Skeletal muscle cell (primary cell): ENCODE measurements around the gene TMEM247.
"Not testable (repeated sequence)": the region's sequence is repeated elsewhere in the genome, so short reads cannot be mapped to it uniquely, and the experiment has no call there.

Experiments used
- DNase-seq: peaks from one replicate; pipeline ENCODE4 v3.0.0-alpha.2; 2010; ENCODE audit warnings: low read depth
- H3K4me3 ChIP-seq: 2 replicates; pipeline ENCODE4 v1.5.1; 2011; ENCODE audit warnings: low read depth, mild to moderate bottlenecking, control low read depth, low read length, moderate library complexity

TMEM247 gene

GRCh38 chr2:46451131-46451711, 28.1 kb upstream of the TMEM247 start:
- no peak for DNase-seq

GRCh38 chr2:46456789-46457188, 22.6 kb upstream of the TMEM247 start:
- no peak overlapping the region for H3K4me3 ChIP-seq
- no peak for DNase-seq

More at GRCh38 chr2:46451131-46451711, 28.1 kb upstream of the TMEM247 start:
- H3K4me3 ChIP-seq: no peak overlapping the region

- no peak overlapping the region for H3K4me3 ChIP-seq
- DNase-seq: no peak
Observed at GRCh38 chr2:46458763-46459500, 20.4 kb upstream of the TMEM247 start.

DNA sequence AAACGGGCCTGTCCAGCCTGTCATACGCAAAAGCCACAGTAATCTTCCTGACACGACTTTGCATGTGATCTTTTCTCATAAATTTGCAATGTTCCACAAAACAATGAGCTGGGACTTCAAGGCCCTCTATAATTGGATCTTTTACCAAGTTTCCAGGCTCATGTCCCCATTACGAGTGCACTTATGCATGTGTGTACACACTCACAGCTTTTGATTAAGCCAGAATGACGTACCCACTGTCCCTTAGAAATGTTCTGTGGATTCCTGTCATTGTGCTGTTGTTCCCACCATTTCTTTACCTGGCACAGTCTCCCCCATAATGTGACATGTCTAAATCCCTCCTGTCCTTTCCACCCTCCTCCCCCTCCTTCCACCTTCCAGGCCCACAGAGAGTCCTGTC, 19.7 kb upstream of the TMEM247 start:
- no peak overlapping the region for H3K4me3 ChIP-seq
- no peak for DNase-seq

DNA sequence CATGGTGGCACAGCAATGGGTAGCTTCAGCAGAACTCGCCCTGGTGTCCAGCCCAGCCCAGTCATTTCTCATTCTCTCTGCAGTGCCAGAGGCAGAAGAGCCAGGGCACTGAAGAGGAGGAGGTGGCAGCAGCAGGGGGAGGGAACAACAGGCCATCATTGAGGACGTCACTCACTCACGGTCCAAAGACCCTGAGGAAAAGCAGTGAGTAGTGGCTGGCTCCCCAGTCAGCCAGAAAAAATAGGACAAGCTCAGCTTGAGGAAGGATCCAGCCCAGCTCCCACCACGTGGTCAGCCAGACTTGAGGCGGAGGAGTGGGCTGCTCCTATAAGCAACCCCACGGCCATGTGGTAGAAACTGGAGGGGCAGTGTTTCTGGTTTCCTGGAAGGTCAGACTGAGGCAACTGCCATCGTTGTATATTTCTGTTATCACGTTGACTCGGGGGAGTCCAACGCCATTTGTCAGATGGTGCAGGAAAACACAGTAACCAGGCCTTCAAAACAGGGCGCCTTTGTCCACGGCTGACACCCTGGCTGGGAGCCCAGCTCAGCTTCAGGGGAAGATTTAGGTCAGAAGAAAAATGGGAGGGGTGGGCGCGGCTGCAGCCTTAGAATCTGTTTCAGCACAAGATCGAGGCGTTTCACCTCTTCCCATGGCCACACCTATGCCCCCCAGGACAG, 19.0 kb upstream of the TMEM247 start:
- no peak overlapping the region for H3K4me3 ChIP-seq
- DNase-seq: no peak

GRCh38 chr2:46461011-46461674, 18.2 kb upstream of the TMEM247 start:
- no peak overlapping the region for H3K4me3 ChIP-seq
- DNase-seq: no peak

GRCh38 chr2:46461709-46462171, 17.6 kb upstream of the TMEM247 start:
- H3K4me3 ChIP-seq: no peak overlapping the region

DNA sequence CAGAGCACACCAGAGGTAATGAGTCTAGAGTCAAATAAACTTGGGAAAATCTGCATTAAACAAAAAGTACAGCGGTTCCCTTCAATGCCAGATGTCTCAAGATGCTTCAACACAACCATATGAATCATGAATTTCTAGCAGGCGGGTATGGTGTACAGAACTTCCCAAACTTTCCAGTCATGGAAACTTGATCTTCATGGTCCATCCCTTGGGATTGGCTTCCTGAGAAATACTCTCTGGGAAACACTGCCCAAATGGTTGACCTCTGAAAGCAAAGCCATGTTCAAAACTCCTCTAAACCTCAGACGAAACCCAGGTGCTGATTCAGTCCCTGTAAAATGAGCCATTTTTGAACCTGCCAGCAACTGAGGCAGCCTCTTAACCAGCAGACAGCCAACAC, 16.4 kb upstream of the TMEM247 start:
- DNase-seq: peak; percentile 55
- H3K4me3 ChIP-seq: no peak overlapping the region

More at GRCh38 chr2:46461709-46462171, 17.6 kb upstream of the TMEM247 start:
- DNase-seq: no peak

DNA sequence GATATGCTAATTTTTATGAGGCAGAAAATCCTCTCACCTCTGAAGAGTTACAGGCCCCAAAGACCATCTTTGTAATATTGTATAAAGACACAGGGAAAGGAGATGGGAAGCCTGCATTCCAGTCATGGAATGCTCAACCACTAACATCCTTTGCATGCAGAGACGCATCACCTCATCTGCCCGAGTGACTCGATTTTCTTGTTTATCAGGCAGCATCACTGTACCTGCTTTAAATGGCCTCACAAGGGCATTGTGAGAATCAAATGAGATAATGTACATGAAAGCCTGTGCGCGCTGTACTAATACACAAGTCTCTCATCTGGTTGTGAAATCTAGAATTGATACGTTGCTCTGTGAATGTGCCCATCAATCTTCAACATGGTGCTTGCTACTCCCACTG, 10.2 kb upstream of the TMEM247 start:
- DNase-seq: no peak
- no peak overlapping the region for H3K4me3 ChIP-seq

GRCh38 chr2:46469700-46470099, 9.7 kb upstream of the TMEM247 start:
- no peak for DNase-seq
- no peak overlapping the region for H3K4me3 ChIP-seq

- no peak for DNase-seq
- no peak overlapping the region for H3K4me3 ChIP-seq
Observed at GRCh38 chr2:46470114-46470628, 9.2 kb upstream of the TMEM247 start.

DNA sequence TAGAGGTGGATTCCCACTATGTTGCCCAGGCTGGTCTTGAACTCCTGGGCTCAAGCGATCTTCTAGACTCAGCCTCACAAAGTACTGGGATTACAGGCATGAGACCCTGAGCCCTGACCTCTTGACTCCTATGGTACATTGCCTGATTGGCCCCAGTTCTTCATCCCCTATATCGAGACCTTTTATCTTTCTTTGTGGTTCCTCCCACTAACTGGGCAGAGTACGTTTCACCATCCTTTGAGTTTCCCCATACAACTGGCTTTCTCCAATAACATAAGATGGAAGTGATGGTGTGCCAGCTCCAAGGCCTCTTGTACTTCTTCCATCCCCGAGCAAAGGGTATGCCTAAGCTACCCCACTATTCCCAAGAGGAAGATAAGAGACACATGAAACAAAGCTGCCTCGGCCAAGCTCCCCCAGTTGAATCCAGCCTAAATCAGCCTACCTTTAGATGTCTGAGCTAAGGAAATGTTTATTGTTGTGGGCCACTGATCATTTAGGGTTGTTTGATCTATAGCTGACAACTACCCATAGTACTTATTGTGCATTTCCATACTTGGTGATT, 8.3 kb upstream of the TMEM247 start:
- DNase-seq: no peak

DNA sequence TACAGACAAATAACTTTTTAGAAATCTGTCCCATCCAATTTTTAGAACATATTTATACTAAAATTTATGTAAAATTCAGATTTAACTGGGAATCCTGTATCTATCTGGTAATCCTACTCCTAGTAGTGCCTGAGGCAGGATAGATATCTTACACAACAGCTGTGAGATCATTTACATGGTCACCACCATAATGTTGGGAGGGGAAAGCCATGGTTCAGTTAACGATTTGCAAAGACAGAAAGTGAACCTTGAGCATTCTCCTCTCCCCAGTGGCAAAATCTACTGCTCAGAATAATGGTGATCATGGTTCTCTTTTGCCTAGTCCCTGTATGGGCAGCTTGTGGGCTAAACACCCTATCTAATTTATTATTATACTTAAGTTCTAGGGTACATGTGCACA, 7.7 kb upstream of the TMEM247 start:
- DNase-seq: no peak
- no peak overlapping the region for H3K4me3 ChIP-seq

More for the DNA sequence above, 8.3 kb upstream of the TMEM247 start:
- H3K4me3 ChIP-seq: no peak overlapping the region

- H3K4me3 ChIP-seq, DNase-seq: not testable (repeated sequence)
Observed at GRCh38 chr2:46472165-46472564, 7.2 kb upstream of the TMEM247 start.

- not testable (repeated sequence) for H3K4me3 ChIP-seq, DNase-seq
Observed at GRCh38 chr2:46477462-46477861, 1.9 kb upstream of the TMEM247 start.

- no peak overlapping the region for H3K4me3 ChIP-seq
- no peak for DNase-seq
Observed at GRCh38 chr2:46477925-46478324, 1.4 kb upstream of the TMEM247 start.

GRCh38 chr2:46480562-46480961, 1.2 kb downstream of the TMEM247 start:
- H3K4me3 ChIP-seq: no peak overlapping the region
- no peak for DNase-seq

DNA sequence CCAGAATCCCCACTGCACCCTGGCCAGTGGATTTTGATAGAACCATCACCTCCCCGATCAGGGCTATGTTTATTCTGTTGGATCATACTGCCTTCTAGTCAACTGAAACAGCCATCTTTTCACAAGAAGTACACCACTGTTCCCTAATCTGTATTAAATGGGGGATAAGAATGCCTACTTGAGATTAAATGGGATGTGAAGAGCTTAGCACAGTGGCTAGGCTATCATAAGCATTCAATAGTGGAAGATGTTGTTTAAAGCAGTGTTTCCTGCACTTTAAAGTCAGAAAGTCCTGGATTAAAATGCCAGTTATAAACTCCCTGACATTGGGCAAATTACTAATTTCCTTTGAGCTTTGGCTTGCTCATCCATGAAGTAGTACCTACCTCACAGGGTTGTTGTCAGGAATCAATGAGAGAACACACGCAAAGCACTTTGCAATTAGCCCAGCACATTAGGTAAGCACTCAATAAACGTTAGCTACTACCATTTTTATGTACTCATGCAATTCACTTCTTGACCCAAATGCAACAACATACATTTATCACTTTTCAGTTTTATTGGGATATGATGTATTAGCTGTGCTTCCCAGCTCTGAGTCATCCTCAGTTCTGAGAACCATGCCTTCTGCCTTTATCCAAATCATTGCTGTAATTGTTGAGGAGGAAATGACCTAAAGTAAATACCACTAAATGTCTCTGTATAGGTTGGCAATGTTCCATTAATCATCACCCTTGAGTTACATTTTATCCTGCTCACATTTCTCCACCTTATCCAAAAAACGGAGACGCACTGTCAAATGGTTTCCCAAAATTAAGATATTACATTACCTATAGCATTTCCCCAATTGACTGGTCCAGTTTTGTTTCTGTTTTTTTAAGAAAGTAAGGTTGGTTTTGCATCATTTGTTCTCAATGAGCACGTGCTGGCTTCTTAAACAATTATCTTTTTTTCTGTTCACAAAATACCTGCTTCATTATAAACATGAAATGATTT, 2.1 kb downstream of the TMEM247 start:
- H3K4me3 ChIP-seq: no peak overlapping the region
- peak; percentile 89 for DNase-seq
